HG02852 (cell line): ENCODE measurements around the gene POTED.
"Not testable (repeated sequence)": the region's sequence is repeated elsewhere in the genome, so short reads cannot be mapped to it uniquely, and the experiment has no call there.

ENCODE experiments used
- ATAC-seq: cut with Tn5 transposase; IDR thresholded peaks from one replicate; pipeline ENCODE4 v1.9.1; 2021; ENCODE audit warnings: mild to moderate bottlenecking, moderate library complexity; ENCODE audit not compliant: unreplicated experiment

POTED gene

DNA sequence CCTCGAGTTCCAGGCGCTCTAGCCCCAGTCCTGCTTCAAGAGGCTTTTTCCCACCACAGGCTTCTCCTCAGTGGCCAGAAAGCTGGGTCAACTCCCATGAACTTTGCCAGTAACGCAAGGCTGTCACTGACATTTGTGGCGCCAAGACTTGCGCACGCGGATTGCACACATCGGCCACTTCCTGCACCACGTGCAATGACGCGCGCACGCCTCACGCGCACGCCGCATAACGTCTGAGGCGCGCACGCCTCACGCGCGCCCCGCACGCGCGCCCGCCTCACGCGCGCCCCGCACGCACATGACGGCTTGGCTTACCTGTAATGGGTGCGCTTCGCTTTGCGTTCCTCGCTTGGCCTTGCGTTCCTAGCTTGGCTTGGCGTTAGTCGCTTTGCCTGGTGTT is at the start of gene POTED:
Gene POTED, plus strand, starts transcription at position 301 of the 400 bp plus-strand sequence. CDS start 452 bp downstream, outside the sequence.
- ATAC-seq = not testable (repeated sequence)

DNA sequence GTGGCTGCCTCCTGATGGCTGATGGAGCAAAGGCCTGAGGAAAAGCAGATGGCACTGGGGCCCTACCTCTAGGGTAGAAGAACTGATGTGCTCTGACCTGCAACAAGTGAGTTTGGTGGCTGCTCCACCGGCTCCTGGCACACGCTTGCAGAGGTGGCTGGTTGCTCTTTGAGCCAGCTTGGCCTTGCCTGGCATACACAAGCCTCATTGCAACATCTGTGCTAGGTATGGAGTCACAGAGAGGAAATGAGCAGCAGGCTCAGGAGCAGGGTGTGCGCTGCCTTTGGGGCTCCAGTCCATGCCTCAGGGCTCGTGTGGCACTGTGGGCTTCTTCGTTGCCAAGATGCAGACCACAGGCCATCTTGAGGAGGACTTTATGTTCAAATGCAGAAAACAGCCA is 40.5 kb downstream of the POTED start:
- ATAC-seq = not testable (repeated sequence)

DNA sequence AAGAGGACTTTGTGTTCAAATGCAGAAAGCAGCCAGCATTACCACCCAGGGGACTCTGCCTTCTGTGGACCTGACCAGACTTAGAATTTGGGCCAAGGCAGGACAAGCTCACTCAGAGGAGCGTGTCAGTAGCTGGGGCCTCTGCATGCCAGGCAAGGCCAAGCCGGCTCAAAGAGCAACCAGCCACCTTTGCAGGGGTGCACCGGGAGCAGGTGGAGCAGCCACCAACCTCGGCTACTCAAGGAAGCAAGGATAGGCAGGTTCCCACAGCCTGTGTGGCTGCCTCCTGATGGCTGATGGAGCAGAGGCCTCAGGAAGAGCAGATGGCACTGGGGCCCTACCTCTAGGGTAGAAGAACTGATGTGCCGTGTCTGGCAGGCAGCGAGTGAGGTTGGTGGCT is 42.2 kb downstream of the POTED start:
- not testable (repeated sequence) for ATAC-seq
